ENCODE data around the gene FGF2.

FGF2 gene

GRCh38 chr4:122946142-122946541 lies 119.5 kb downstream of the FGF2 start:
- DNase-seq, result no peak
